ENCODE data around the gene IDUA.
"Not testable (repeated sequence)": the region's sequence is repeated elsewhere in the genome, so short reads cannot be mapped to it uniquely, and the experiment has no call there.

IDUA gene

DNA sequence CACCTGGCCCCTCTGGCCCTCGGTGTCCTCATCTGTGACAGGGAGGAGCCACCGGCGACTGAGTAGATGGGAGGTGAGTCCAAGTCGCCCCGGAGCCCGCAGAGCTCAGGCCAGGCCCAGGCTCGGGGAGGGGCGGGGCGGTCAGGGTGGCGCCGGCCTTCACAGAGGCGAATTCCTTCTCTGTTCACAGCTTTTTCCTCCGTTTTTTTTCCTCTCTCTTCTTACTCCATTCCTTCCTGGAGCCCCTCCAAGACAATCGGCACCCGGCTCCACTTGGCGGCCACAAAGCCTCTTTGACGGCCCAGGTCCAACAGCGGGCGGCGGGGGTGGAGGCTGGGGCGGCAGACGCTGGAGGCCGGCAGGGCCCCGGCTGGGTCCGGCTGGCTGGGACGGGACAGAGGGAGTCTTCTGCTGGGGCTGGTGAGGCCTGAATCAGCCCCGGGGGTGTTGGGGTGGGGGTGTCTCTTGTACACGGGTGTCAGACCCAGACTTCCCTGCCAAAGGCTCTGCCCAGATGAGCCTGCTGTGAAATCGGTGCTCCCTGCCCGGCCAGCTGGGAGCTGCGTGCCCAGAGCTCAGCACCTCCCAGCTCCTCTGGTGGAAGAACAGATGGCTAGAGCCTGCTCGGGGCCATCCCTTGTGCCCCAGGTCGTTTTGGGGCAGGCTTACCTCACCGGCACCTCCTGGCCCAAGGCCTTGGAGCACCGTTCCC is 47.2 kb downstream of the IDUA start:
- DNase-seq: no peak

DNA sequence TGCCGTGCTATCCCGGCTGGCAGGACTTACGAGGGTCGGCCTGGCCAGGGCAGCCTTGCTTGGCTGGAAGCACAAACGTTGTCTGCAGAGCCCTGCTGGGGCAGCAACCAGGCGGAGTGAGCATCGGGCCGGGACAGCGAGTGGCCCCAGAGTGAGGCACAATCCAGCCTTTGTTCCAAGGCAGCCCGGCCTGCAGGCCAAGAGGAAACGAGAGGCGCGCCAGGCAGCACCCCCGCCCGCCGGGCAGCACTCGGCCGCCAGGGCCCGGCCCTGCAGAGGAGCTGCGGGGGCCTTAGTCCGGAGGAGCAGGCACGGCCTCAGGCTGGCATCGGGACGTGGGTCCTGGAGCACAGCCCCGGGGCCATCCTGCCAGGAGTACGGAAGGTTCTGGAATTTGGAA is 48.7 kb downstream of the IDUA start:
- no peak for DNase-seq

DNA sequence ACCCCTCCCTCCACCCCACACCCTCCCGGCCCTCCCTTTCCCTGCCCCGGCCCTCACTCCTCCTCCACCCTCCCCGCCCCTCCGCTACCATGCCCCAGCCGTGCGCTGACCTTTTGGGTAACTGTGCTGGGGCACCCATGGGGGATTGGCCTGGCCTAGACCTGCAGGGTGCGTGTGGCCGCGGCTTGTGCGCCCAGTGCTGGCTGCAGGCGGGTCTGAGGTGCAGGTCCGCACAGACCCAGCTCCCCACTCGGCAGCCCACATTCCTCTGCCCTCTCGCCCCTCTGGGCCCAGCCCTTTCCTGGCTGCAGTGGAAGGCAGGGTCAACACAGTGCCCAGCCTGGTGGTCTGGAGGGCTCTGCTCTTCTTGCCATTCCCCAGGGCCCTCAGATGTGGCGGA is 49.3 kb downstream of the IDUA start:
- DNase-seq: no peak

DNA sequence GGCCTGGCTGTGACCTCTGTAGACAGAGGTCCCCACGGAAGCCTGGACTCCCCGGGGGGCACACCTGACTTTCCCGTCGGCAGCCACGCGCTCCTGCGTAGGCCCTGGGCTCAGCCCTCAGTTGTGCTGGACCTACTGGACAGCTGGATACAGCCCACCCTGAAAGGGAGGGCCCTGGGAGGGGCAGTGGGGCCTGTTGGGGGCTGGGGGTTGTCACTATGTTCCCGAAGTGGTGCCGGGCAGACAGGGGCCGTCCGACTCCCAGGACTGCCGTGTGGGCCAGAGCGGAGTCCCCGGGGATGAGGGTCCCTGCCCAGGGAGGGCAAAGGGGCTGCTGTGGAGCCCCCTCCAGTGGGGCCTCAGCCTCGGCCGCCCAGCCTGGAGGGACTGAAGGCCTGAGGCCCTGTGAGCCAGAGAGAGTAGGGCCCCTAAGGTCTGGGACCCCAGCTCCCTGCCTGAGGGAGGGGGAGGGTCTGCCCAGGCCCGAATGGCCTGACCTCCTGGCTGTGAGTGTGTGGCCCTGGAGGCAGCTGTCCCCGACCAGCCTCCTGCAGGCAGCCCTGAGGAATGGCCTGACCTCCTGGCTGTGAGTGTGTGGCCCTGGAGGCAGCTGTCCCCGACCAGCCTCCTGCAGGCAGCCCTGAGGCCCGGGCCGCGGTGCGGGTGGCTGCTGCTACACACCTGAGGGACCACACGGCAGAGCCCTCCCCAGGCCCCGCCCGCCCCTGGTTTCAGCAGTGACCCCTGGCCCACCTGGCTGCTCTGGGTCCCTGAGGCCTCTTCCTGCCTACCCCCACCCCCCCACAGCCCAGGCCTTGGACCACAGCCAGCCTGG is 50.3 kb downstream of the IDUA start:
- DNase-seq: no peak

GRCh38 chr4:1038948-1039492 is 52.2 kb downstream of the IDUA start:
- no peak for DNase-seq

- no peak for DNase-seq
These were observed 52.9 kb downstream of the IDUA start for GRCh38 chr4:1039493-1040343.

DNA sequence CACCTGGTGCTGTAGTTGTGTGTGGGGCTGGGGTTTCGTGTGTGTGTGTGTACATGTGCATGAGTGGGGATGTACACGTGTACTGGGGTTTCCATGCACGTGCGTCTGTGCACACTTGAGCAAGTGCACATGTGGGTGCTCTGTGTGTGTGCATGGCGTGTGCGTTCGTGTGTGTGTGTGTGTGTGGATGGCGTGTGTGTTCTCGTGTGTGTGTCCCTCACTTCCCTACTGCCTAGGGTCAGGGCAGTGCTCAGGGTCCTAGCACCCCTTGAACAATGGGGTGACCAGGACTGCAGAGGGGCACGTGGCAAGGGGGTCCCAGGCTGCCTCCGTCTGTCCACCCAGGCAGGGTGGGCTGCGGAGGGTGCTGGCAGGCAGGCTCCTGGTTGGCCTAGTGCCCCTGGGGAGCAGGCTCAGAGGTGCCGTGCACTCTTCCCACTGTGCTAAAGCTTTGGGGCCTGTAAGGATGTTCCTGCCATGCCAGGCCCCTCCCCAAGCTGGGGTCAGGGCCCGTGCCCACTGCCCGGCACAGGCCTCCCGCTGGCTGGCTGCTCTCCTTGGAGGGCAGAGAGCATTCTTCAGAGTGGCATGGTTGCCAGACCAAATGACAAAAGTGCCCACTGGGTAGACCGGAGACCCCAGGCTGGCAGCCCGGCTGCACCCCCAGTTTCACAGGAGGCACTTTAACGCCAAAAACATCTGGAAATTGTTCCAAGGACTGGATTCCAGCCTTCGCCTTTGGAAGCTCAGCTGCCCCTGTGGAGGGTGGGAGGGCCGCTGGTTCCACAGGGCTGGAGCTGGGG is 53.7 kb downstream of the IDUA start:
- DNase-seq: no peak

DNA sequence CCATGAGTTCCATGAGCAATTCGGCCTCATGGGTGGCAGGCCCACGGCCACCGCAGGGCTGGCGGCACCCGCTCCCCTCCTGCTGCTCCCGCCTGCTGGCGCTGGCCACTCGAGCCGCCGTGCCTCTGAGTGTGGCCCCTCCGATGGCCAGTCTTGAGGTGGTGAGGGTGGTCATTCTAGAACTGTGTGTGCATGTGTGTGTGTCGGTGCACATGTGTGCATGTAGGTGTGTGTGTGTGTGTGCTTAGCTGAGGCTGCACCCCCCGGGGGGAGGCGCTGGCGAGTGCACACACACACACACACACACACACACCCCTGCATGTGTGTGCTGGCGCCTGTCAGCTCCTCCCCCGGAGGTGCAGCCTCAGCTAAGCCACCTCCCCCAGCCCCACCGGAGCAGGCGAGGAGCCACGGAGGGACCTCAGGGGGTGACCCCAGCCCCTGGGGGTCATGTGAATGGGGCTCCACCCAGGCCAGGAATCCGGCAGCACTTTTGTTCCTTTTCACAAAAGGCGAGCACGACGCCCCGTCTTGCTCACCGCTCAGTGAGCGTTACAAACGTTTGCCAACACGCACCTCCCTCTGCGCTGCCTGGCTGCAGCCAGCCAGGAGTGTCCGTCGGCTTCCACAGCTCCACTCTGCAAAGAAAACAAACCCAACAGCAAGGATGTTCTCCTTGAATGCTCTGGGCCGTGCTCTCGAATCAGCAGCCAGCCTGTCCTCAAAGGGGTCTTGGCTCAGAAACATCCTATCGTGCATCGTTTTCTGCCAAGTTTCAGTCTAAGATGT is 54.5 kb downstream of the IDUA start:
- DNase-seq: no peak

GRCh38 chr4:1041936-1042330 is 55.1 kb downstream of the IDUA start:
- DNase-seq: no peak

DNA sequence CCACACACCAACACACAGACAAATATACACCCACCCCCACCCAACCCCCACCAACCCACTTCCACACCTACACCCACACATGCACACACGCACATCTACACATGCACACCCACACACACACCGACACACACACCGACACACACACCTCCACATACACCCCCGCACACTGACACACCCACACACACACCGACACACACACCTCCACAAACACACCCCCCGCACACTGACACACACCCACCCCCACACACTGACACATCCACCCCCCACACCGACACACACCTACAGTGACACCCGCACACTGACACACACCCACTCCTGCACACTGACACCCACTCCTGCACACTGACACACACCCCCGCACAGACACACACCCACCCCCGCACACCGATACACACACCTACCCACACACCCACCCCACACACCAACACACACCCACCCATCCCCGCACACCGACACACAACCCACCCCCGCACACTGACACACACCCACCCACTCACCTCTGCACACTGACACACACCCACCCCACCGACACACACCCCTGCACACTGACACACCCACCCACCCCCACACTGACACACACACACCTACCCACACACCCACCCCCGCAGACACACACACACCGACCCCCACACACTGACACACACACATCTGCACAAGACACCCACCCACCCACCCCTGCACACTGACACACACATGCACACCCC is 55.7 kb downstream of the IDUA start:
- DNase-seq: no peak

DNA sequence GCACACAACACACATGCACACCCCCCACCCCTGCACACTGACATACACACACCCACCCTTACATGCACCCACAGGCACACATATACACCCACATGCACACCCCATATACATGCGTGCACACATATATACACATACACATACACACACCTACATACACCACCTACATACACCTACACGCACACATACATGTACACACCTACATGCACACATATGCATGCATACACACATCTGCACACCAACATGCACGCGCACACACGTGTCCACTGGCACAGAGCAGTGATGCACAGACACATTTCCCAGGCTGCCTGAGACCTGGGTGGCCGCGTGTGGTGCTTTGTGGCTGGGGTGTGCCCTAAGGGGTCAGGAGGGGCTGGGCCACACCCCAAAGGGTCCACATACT is 56.3 kb downstream of the IDUA start:
- DNase-seq: no peak

- DNase-seq: peak in 1 of 2 donors; percentile 79
These were observed 57.0 kb downstream of the IDUA start for GRCh38 chr4:1043651-1044468.

DNA sequence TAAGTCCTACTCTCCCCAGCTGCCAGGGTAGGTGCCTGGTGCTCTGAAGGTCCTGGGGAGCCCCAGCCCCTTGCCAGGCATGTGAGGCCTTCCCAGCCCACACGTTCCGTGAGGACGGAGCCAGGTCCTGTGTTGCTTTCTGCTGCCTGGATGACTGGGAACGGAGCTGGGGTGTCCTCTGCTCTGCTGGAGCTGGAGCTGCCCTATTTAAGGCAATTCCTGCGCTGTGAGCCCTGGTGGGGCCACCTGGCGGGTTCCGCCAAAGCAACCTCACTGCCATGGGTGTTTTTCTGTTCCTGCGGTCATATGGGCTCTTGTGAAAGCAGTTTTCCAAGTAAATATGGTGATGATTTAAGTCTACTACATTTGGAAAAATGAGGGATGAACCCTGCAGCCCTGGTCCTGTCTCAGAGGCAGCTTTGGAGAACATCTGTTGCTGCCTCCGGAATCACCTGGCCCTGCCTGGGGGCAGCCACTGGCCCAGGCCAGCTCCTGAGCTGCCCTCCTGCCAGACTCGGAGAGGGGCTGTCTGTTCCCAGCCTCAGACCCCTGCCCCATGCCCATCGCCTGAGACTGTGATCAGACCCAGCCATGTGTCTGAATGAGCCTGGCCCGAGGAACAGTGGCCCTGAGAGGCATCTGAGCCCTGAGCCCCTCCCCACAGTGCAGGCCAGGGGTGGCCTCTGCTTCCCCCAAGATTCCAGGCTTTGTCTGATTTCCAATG is 57.8 kb downstream of the IDUA start:
- no peak for DNase-seq

DNA sequence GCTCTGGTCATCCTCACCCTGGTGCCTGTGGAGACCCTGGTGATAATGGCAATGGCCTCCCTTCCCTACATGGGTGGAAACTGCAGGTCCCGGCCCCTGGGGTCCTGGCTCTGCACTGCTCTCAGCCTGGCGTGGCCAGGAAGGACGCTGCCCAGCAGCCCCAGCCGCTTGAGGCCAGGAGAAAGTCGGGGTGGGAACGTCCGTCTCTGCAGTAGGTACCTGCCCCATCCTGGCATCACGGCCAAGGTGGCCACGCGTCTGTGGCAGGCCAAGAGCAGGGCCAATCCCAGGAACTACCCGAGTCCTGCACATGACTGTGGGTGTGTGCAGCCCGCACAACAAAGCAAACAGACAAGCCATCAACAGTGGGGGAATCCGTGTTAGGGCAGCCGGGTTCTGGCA is 58.4 kb downstream of the IDUA start:
- DNase-seq: no peak

DNA sequence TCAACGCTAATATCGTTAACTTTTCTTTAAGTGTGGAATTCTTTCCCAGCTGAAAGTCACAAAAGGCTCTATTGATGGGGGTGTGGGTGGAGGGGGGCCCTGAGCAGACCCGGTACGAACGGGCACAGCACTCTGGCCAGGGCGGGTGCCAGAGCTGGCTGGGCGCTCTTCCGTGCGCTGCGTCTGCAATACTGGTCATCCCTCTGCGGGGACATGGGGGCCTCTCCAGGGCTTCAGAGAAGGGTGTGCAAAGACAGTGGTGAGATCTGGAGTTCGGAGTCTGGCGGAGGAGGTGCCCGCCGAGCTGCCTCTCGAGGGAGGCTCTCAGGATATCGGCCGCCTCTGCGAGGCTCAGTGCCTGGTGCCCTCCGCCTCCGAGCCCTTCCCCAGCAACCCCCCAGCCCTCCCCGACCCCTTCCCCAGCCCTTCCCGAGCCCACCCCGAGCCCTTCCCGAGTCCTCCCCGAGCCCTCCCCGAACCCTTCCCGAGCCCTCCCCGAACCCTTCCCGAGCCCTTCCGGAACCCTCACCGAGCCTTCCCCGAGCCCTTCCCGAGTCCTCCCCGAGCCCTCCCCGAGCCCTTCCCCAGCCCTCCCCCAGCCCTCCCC is 58.9 kb downstream of the IDUA start:
- no peak for DNase-seq

GRCh38 chr4:1046581-1047011 is 59.8 kb downstream of the IDUA start:
- not testable (repeated sequence) for DNase-seq

DNA sequence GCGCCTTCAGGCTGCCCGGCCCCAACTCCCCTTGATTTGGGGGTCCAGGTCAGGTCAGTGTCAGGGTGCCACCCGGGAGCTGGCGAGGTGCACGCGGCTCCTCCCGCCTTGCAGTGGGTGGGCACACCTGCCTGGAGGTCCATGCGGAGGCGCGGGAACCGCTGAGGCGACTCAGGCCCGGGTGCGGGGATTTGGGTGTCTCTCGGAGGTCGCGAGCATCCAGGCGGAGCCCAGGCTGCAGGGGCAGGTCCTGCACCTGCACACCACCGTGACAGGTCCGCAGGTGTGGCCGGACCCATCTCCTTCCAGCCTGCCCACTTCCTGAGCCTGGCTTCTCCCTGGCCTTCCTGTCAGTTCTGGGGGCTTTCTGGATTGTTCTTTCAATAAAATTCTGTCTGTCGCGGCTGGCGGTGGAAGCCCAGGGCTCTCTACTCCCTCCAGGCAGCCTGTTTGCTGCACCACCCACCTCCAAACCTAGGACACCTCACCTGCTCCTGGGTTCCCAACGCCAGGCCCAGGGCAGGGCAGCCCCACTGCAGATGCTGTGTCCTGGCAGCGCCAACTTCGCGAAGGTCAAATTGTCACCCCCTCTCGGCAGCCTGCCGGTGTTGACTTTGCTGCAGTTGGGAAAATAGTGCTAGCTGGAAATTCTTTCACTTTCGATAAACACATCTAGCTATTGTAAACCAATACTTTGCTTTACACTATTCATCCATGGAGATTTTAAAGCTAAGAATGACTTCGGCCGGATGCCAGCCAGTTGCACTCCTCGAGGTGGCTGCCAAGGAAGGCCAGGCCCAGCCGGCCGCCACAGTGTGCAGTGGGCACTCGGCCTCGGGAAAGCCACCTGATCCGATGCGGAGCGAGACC is 60.5 kb downstream of the IDUA start:
- DNase-seq: no peak

All from CD4-positive, alpha-beta T cell treated with Interleukin-1 beta for 1 hour (primary cell).